ENCODE results near the gene NDUFS2. TPM values are rescaled to one million over a fixed set of nuclear protein-coding genes. Genes with fewer than 3 reads are reported as not detected.

Gene NDUFS2
- total RNA-seq, 2 experiments from 2014 or later, result 85.9 to 97.1 TPM

GRCh38 chr1:161177936-161178244, 24.3 kb upstream of the NDUFS2 start:
- peaks cover 22% of the 10 kb centered on the region for H3K36me3 Mint-ChIP-seq (ENCODE audit: low read depth)
- TF ChIP-seq CTCF (IDR thresholded peaks at IDR 0.05), result no peak
- ChIA-PET POLR2A (interaction anchor here (0.6 to 3.7 kb wide), 8 partner anchors 12 to 216 kb away, joined by 3 to 46 read pairs (median 6); partner anchors contain the start of genes NDUFS2, PPOX, TOMM40L and UFC1), CTCF (interaction anchor here (1.5 to 3.7 kb wide), 3 partner anchors 9 to 34 kb away, joined by 3 to 30 read pairs (median 3); partner anchors contain the start of gene PPOX)
- H3K4me1 Mint-ChIP-seq (ENCODE audit: low read depth), result peaks cover 56% of the 10 kb centered on the region
- H3K4me3 Mint-ChIP-seq, result peak overlapping the region; percentile 97
- no peak for ATAC-seq
- no peaks in the 10 kb centered on the region for H3K9me3 Mint-ChIP-seq
- intact Hi-C loops (cut with micrococcal nuclease), result no loop called here
- no peaks in the 10 kb centered on the region for H3K27me3 Mint-ChIP-seq
- peak overlapping the region; percentile 99 for H3K27ac Mint-ChIP-seq
- no peak for DNase-seq

GRCh38 chr1:161179698-161180097, 22.5 kb upstream of the NDUFS2 start:
- no peak overlapping the region for H3K27ac Mint-ChIP-seq
- peaks cover 65% of the 10 kb centered on the region for H3K4me1 Mint-ChIP-seq (ENCODE audit: low read depth)
- DNase-seq (no peak), ATAC-seq (no peak)
- intact Hi-C loops (cut with micrococcal nuclease), result no loop called here
- ChIA-PET POLR2A (interaction anchor here (0.5 to 1.3 kb wide), 3 partner anchors 8 to 26 kb away, joined by 3 to 4 read pairs (median 3); partner anchors contain the start of genes PPOX and UFC1), CTCF (interaction anchor here (0.9 to 5.7 kb wide), 6 partner anchors 13 to 203 kb away, joined by 4 to 45 read pairs (median 8); partner anchors contain the start of genes APOA2, NDUFS2, PPOX and TOMM40L)
- H3K4me3 Mint-ChIP-seq, result no peak overlapping the region
- H3K27me3 Mint-ChIP-seq, result no peaks in the 10 kb centered on the region
- no peak for TF ChIP-seq CTCF (IDR thresholded peaks at IDR 0.05)
- H3K36me3 Mint-ChIP-seq (ENCODE audit: low read depth), result peaks cover 9% of the 10 kb centered on the region
- no peaks in the 10 kb centered on the region for H3K9me3 Mint-ChIP-seq

- TF ChIP-seq CTCF (IDR thresholded peaks at IDR 0.05), result peak; percentile 40
- DNase-seq (no peak), ATAC-seq (no peak)
- no peaks in the 10 kb centered on the region for H3K9me3 Mint-ChIP-seq
- CTCF ChIA-PET, result interaction anchor here (0.9 to 5.7 kb wide), 8 partner anchors 11 to 202 kb away, joined by 4 to 45 read pairs (median 8); partner anchors contain the start of genes APOA2, NDUFS2, PPOX and TOMM40L
- intact Hi-C loops (cut with micrococcal nuclease), result no loop called here
- no peaks in the 10 kb centered on the region for H3K27me3 Mint-ChIP-seq
- H3K4me1 Mint-ChIP-seq (ENCODE audit: low read depth), result peaks cover 68% of the 10 kb centered on the region
- H3K27ac Mint-ChIP-seq, result peak overlapping the region; percentile 70
- POLR2A ChIA-PET, result interaction anchor here (1.3 to 2.6 kb wide), 3 partner anchors 9 to 21 kb away, joined by 3 to 13 read pairs (median 4); partner anchors contain the start of genes NDUFS2 and PPOX
- H3K36me3 Mint-ChIP-seq (ENCODE audit: low read depth), result peaks cover 9% of the 10 kb centered on the region
- no peak overlapping the region for H3K4me3 Mint-ChIP-seq
These were observed 21.5 kb upstream of the NDUFS2 start for GRCh38 chr1:161180639-161181038.

- Mint-ChIP-seq H3K36me3 (ENCODE audit: low read depth) (no peaks in the 10 kb centered on the region), H3K4me1 (ENCODE audit: low read depth) (peaks cover 73% of the 10 kb centered on the region), H3K27ac (peak overlapping the region; percentile 91), H3K4me3 (peak overlapping the region; percentile 1), H3K27me3 (no peaks in the 10 kb centered on the region), H3K9me3 (no peaks in the 10 kb centered on the region)
- POLR2A ChIA-PET, result interaction anchor here (0.6 to 2.6 kb wide), 7 partner anchors 15 to 501 kb away, joined by 3 to 13 read pairs (median 4); partner anchors contain the start of genes NDUFS2 and PPOX
- CTCF ChIA-PET, result interaction anchor here (0.9 to 5.7 kb wide), 13 partner anchors 11 to 202 kb away, joined by 3 to 45 read pairs (median 6); partner anchors contain the start of genes APOA2, NDUFS2, PPOX and TOMM40L
- ATAC-seq (peak; percentile 64), DNase-seq (peak; percentile 86)
- TF ChIP-seq CTCF (IDR thresholded peaks at IDR 0.05), result no peak
- intact Hi-C loops (cut with micrococcal nuclease), result no loop called here
These were observed 20.0 kb upstream of the NDUFS2 start for GRCh38 chr1:161182214-161182613.

GRCh38 chr1:161185282-161185682, 16.9 kb upstream of the NDUFS2 start:
- no peaks in the 10 kb centered on the region for H3K36me3 Mint-ChIP-seq (ENCODE audit: low read depth)
- H3K4me1 Mint-ChIP-seq (ENCODE audit: low read depth), result peaks cover 74% of the 10 kb centered on the region
- no peaks in the 10 kb centered on the region for H3K9me3 Mint-ChIP-seq
- no peak for TF ChIP-seq CTCF (IDR thresholded peaks at IDR 0.05)
- H3K27me3 Mint-ChIP-seq, result no peaks in the 10 kb centered on the region
- peak; percentile 74 for ATAC-seq
- ChIA-PET POLR2A (interaction anchor here (0.8 to 1.4 kb wide), 2 partner anchors 17 to 20 kb away, joined by 5 read pairs; partner anchors contain the start of gene NDUFS2), CTCF (interaction anchor here (0.7 to 2.0 kb wide), 7 partner anchors 9 to 197 kb away, joined by 3 to 14 read pairs (median 4); partner anchors contain the start of gene TOMM40L)
- peak; percentile 89 for DNase-seq
- peak overlapping the region; percentile 48 for H3K4me3 Mint-ChIP-seq
- intact Hi-C loops (cut with micrococcal nuclease), result no loop called here
- peak overlapping the region; percentile 95 for H3K27ac Mint-ChIP-seq

Measured in activated CD8-positive, alpha-beta T cell treated with anti-CD3 and anti-CD28 coated beads for 36 hours (primary cell).